ENCODE measurements around the gene PLCB4. TPM values are rescaled to one million over a fixed set of nuclear protein-coding genes. Genes with fewer than 3 reads are reported as not detected.
A peak's percentile ranks its signal among the peaks of the same experiment; 100 is the strongest.

The PLCB4 gene
- polyA plus RNA-seq, 3 donors, result not detected

DNA sequence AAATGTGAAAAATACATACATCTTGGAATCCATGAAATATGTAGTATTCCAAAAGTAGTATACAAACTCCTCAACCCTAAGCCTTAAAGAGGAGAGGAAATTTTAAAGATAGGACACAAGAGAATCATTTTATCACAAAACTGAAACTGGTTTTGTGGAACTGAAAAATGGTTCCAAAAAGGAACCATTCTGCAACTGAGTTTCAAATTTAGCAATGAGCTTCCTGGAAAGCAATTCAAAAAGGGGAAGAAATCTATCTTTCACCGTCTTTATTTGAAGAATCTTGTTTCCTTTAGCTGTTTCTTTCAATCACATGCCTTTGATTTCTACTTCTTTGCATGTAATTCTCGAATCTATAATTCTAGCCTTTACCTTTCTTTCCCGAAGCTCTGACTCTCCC lies 413.3 kb downstream of the PLCB4 start:
- no peak overlapping the region for H3K27ac ChIP-seq (ENCODE audit: low read depth in 1 of 2, low read length in 2 of 2)
- WGBS (ENCODE audit: insufficient coverage), result no CpG with 5 or more reads among the region's 3 CpGs
- intact Hi-C loops (cut with micrococcal nuclease), result no loop called here
- H3K27me3 ChIP-seq (ENCODE audit: control insufficient read depth in 2 of 2, insufficient read depth in 2 of 2, low read length in 2 of 2), result no peaks in the 10 kb centered on the region
- Mint-ChIP-seq H3K4me1 (peaks cover 50% of the 10 kb centered on the region), H3K27ac (peak overlapping the region; percentile 17 to 88 (median 80)), H3K27me3 (ENCODE audit: low read depth in 3 of 3) (peaks cover 0 to 3% (median 1%) of the 10 kb centered on the region in 3 donors), H3K4me3 (peak overlapping the region; percentile 13 to 85), H3K9me3 (peaks cover 0 to 2% (median 0%) of the 10 kb centered on the region in 7 donors), H3K36me3 (no peaks in the 10 kb centered on the region)
- no peaks in the 10 kb centered on the region for H4K20me1 ChIP-seq (ENCODE audit: insufficient read depth, low read length)
- TF ChIP-seq, protein P1, sequence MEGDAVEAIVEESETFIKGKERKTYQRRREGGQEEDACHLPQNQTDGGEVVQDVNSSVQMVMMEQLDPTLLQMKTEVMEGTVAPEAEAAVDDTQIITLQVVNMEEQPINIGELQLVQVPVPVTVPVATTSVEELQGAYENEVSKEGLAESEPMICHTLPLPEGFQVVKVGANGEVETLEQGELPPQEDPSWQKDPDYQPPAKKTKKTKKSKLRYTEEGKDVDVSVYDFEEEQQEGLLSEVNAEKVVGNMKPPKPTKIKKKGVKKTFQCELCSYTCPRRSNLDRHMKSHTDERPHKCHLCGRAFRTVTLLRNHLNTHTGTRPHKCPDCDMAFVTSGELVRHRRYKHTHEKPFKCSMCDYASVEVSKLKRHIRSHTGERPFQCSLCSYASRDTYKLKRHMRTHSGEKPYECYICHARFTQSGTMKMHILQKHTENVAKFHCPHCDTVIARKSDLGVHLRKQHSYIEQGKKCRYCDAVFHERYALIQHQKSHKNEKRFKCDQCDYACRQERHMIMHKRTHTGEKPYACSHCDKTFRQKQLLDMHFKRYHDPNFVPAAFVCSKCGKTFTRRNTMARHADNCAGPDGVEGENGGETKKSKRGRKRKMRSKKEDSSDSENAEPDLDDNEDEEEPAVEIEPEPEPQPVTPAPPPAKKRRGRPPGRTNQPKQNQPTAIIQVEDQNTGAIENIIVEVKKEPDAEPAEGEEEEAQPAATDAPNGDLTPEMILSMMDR (IDR thresholded peaks at IDR 0.05), result no peak
- peak in 2 of 3 donors; percentile 58 to 72 for DNase-seq
- H3K4me1 ChIP-seq (ENCODE audit: control insufficient read depth in 1 of 2, insufficient read depth in 2 of 2, low read length in 2 of 2), result peaks cover 37 to 49% of the 10 kb centered on the region in 2 donors
- peak overlapping the region; percentile 58 for H3K4me2 ChIP-seq (replicated peaks; ENCODE audit: extremely low read depth, low read length, poor library complexity, severe bottlenecking)
- H3K9me3 ChIP-seq (replicated peaks in 1 of 2; ENCODE audit: control insufficient read depth in 1 of 2, insufficient read depth in 1 of 2, low read length in 2 of 2), result no peaks in the 10 kb centered on the region
- H3K4me3 ChIP-seq (replicated peaks in 1 of 3; ENCODE audit: low read depth in 2 of 3, low read length in 3 of 3), result peak overlapping the region in 1 of 3 experiments; percentile 57
- H3K79me2 ChIP-seq (ENCODE audit: insufficient read depth, low read length), result no peaks in the 10 kb centered on the region
- H3K36me3 ChIP-seq (replicated peaks in 1 of 2; ENCODE audit: control insufficient read depth in 1 of 2, insufficient read depth in 2 of 2, low read length in 2 of 2), result no peaks in the 10 kb centered on the region
- H2AFZ ChIP-seq (ENCODE audit: insufficient read depth, low read depth, low read length, poor library complexity, severe bottlenecking), result no peak overlapping the region
- no peak overlapping the region for H3K9ac ChIP-seq (ENCODE audit: insufficient read depth, low read length, poor library complexity, severe bottlenecking)

DNA sequence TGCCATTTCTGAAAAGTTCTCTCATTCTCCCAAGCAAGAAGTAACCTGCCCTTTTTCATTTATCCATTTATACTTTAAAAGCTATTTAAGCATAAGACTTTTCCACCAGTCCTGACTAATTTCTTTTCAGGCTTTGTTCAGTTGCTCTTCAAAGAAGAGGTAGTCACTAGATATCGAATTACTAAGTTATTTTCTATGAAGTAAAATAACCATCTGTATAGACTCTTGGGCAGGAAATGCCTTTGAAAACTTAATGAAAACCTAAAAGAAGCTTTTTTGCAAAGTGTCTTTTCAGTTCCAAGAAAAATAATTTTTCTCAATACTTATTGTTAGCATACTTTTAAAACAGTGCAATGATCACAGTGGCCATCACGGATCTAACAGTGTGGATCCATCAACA lies 414.2 kb downstream of the PLCB4 start:
- no peak overlapping the region for H3K4me2 ChIP-seq (replicated peaks; ENCODE audit: extremely low read depth, low read length, poor library complexity, severe bottlenecking)
- H3K9me3 Mint-ChIP-seq, result peaks cover 0 to 2% (median 0%) of the 10 kb centered on the region in 7 donors
- peak overlapping the region in 1 of 7 donors; percentile 88 for H3K27ac Mint-ChIP-seq
- no peaks in the 10 kb centered on the region for H3K9me3 ChIP-seq (replicated peaks in 1 of 2; ENCODE audit: control insufficient read depth in 1 of 2, insufficient read depth in 1 of 2, low read length in 2 of 2)
- TF ChIP-seq, protein P1 (IDR thresholded peaks at IDR 0.05), result no peak
- no peaks in the 10 kb centered on the region for H3K36me3 ChIP-seq (replicated peaks in 1 of 2; ENCODE audit: control insufficient read depth in 1 of 2, insufficient read depth in 2 of 2, low read length in 2 of 2)
- no peaks in the 10 kb centered on the region for H3K79me2 ChIP-seq (ENCODE audit: insufficient read depth, low read length)
- intact Hi-C loops (cut with micrococcal nuclease), result no loop called here
- H4K20me1 ChIP-seq (ENCODE audit: insufficient read depth, low read length), result no peaks in the 10 kb centered on the region
- H3K27me3 Mint-ChIP-seq (ENCODE audit: low read depth in 3 of 3), result peaks cover 0 to 3% (median 0%) of the 10 kb centered on the region in 3 donors
- no peak for DNase-seq
- H3K27me3 ChIP-seq (ENCODE audit: control insufficient read depth in 2 of 2, insufficient read depth in 2 of 2, low read length in 2 of 2), result no peaks in the 10 kb centered on the region
- H3K4me3 ChIP-seq (replicated peaks in 1 of 3; ENCODE audit: low read depth in 2 of 3, low read length in 3 of 3), result no peak overlapping the region
- H3K4me1 ChIP-seq (ENCODE audit: control insufficient read depth in 1 of 2, insufficient read depth in 2 of 2, low read length in 2 of 2), result peaks cover 41 to 59% of the 10 kb centered on the region in 2 donors
- H3K36me3 Mint-ChIP-seq, result no peaks in the 10 kb centered on the region
- H3K9ac ChIP-seq (ENCODE audit: insufficient read depth, low read length, poor library complexity, severe bottlenecking), result no peak overlapping the region
- peaks cover 60% of the 10 kb centered on the region for H3K4me1 Mint-ChIP-seq
- no CpG with 5 or more reads among the region's 2 CpGs for WGBS (ENCODE audit: insufficient coverage)
- no peak overlapping the region for H3K4me3 Mint-ChIP-seq
- no peak overlapping the region for H3K27ac ChIP-seq (ENCODE audit: low read depth in 1 of 2, low read length in 2 of 2)
- H2AFZ ChIP-seq (ENCODE audit: insufficient read depth, low read depth, low read length, poor library complexity, severe bottlenecking), result no peak overlapping the region

Data from CD14-positive monocyte (primary cell).